T-helper 2 cell treated with Interferon-gamma antibody and Interleukin-4, amounts not matched to agents 5 μg/mL and 100 μg/mL, for 36 hours (primary cell): Measurements from ENCODE around the gene DFFB.

ENCODE experiments used
- DNase-seq: peaks from one replicate; pipeline ENCODE4 v3.0.0; 2021; ENCODE audit warnings: low spot score
- H3K27ac Mint-ChIP-seq: one replicate; pipeline ENCODE4 v1.8.0; 2021; ENCODE audit warnings: mild to moderate bottlenecking, mixed read lengths
- H3K27me3 Mint-ChIP-seq: one replicate; pipeline ENCODE4 v1.8.0; 2021; ENCODE audit warnings: low read depth, mixed read lengths
- H3K36me3 Mint-ChIP-seq: one replicate; pipeline ENCODE4 v1.8.0; 2021; ENCODE audit warnings: low read depth, mixed read lengths
- H3K4me1 Mint-ChIP-seq: one replicate; pipeline ENCODE4 v1.8.0; 2021; ENCODE audit warnings: low read depth, mixed read lengths
- H3K4me3 Mint-ChIP-seq: one replicate; pipeline ENCODE4 v1.8.0; 2022; ENCODE audit warnings: mild to moderate bottlenecking, moderate library complexity, mixed read lengths
- H3K9me3 Mint-ChIP-seq: one replicate; pipeline ENCODE4 v1.8.0; 2021; ENCODE audit warnings: mixed read lengths

The DFFB gene

DNA sequence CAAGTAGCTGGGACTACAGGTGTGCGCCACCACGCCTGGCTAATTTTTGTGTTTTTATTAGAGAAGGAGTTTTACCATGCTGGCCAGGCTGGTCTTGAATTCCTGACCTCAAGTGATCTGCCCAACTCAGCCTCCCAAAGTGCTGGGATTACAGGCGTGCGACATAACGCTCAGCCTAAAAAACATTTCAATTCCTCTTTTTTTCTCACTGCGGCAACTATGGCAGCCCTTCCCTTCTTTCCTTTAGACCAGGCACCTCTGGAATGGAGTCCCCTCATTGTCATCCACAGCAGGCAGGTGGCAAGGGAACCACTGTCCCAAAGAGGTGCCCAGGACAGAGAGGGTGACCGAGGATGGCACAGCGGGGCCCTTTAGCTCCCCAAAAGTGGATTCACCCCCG, 14.4 kb upstream of the DFFB start:
- Mint-ChIP-seq H3K9me3 (no peaks in the 10 kb centered on the region), H3K4me1 (no peaks in the 10 kb centered on the region), H3K27ac (no peak overlapping the region), H3K27me3 (no peaks in the 10 kb centered on the region), H3K36me3 (peaks cover 54% of the 10 kb centered on the region), H3K4me3 (no peak overlapping the region)
- DNase-seq = no peak

DNA sequence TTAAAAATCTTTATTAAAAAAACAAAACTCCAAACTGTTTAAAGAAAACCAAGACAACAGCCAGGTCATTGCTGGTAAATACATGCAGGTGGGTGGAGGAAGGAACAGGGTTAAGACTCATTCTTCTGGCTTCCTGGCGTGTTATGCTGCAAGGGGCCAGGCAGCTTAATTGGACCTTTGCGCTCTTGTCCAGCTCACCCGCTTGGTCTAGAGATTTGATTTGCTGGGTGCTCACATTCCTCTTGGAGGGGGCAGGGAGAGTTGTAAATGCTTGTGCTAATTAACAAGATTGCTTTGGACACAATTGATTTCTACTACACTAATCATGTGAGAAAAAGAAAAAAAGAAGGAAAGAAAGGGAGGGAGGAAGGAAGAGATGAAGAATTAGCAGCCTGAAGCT, 10.7 kb upstream of the DFFB start:
- no peaks in the 10 kb centered on the region for H3K4me1 Mint-ChIP-seq
- peaks cover 30% of the 10 kb centered on the region for H3K36me3 Mint-ChIP-seq
- H3K4me3 Mint-ChIP-seq = no peak overlapping the region
- H3K27me3 Mint-ChIP-seq = no peaks in the 10 kb centered on the region
- no peak overlapping the region for H3K27ac Mint-ChIP-seq
- no peaks in the 10 kb centered on the region for H3K9me3 Mint-ChIP-seq
- no peak for DNase-seq

DNA sequence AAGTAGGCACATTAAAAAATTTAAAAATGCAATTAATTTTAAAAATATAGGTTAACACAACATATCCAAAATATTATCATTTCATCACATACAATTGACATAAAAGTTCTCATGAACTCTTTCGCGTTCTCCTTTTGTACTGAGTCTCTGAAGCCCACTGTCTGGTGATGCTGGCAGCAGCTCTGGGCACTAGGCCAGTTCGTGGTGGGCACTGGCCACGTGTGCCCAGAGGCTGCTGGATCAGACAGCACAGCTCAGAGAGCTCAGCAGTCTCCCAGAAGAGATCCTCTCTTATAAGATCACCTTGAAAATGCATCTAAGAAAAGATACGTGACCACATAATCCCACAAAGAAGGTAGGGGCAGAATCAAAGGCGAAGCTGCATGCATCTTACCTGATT, 10.2 kb upstream of the DFFB start:
- no peak for DNase-seq
- no peak overlapping the region for H3K4me3 Mint-ChIP-seq
- no peaks in the 10 kb centered on the region for H3K9me3 Mint-ChIP-seq
- no peak overlapping the region for H3K27ac Mint-ChIP-seq
- peaks cover 27% of the 10 kb centered on the region for H3K36me3 Mint-ChIP-seq
- no peaks in the 10 kb centered on the region for H3K27me3 Mint-ChIP-seq
- H3K4me1 Mint-ChIP-seq = no peaks in the 10 kb centered on the region

DNA sequence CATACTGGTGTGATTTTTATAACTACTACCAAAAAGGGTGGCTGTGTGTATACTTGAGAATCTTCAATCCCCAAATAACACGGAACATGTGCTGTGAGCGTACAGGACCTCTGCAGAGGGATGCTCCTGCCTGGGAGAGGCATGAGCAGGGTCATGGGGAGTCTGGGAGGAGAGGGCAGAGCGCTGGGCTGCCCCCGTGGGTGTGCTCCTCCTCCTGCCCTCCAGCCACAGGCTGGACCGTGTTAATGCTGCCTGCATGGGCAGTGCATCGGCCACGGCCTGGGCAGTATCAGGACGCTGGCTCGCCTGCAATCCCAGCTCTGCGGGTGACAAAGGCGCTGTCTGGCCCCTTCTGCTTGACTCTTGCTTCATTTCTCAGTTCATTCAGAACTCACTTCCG, 6.4 kb upstream of the DFFB start:
- Mint-ChIP-seq H3K4me3 (no peak overlapping the region), H3K27me3 (no peaks in the 10 kb centered on the region), H3K27ac (no peak overlapping the region), H3K4me1 (peaks cover 6% of the 10 kb centered on the region), H3K36me3 (peaks cover 7% of the 10 kb centered on the region), H3K9me3 (no peaks in the 10 kb centered on the region)
- no peak for DNase-seq

DNA sequence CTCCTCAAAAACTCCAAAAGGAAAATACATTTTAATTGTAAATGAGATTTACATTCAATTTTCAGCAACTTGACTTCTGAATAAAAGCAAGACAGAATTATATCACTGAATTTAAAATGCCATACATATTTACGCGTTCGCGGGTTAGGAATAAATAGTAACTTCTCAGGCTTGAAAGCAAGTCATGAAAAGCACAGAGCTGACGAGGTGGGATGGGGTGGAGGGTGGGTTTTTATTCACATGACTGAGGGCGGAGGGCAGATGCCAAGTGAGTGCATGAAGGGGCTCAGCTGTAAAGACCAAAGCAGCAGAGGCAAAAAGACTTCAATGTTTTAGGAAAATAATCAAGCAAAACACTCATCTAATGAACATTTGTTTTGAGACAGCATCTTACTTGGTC, 6.0 kb upstream of the DFFB start:
- Mint-ChIP-seq H3K36me3 (peaks cover 7% of the 10 kb centered on the region), H3K4me1 (peaks cover 9% of the 10 kb centered on the region), H3K9me3 (no peaks in the 10 kb centered on the region), H3K27ac (no peak overlapping the region), H3K27me3 (no peaks in the 10 kb centered on the region), H3K4me3 (no peak overlapping the region)
- no peak for DNase-seq

DNA sequence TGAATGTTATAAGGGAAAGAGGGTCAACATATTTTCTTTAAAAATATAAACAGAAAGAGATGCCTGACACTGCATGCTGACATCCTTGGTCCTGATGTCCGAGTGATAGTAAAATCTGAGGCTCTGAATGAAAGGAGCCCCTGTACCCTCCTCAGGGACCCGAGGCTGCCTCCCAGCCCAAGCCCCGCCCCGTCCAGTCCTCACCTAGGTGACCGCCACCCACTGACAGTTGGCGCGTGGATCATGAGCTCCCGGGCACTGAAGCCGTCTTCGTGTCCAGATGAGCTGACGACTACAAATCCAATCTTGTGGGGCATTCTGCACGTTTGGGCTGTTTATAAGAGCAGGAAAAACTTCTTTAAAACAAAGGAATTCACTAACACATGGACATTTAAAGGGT, 5.2 kb upstream of the DFFB start:
- Mint-ChIP-seq H3K9me3 (no peaks in the 10 kb centered on the region), H3K27me3 (no peaks in the 10 kb centered on the region), H3K4me3 (no peak overlapping the region), H3K4me1 (peaks cover 10% of the 10 kb centered on the region), H3K36me3 (peaks cover 4% of the 10 kb centered on the region), H3K27ac (no peak overlapping the region)
- DNase-seq = no peak

DNA sequence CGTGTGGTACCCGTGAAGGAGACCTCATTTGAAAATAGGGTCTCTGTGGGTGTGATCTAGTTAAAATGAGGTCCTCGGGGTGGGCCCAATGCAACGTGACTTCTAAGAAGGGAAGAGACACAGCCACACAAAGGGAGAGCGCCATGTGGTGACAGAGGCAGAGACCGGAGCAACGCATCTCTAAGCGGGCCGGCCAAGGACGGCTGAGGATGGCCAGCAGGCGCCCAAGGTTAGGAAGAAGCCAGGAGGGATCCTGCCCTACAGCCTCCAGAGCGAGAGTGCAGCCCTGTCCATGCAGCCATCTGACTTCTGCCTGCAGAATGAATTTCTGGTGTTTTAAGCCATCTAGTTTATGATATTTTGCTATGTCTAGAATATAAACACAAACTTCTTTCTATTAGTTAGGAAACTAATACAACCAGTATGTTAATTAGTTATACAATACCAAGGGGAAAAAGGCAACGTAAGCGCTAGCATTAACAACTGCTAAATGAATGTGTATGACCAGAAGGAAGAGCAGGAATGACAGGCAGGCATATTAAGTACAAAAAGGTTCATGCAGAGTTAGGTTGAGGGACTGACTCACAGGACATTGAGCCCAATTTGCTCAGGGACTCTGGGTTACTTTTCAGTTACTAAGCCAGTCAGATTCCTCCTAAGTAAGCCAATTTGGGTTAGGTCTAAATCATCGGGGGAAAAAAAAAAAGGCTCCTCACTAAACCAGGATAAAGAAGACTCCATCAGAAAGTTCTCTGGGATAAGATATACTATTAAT, 4.4 kb upstream of the DFFB start:
- H3K36me3 Mint-ChIP-seq = peaks cover 6% of the 10 kb centered on the region
- H3K27ac Mint-ChIP-seq = no peak overlapping the region
- no peak overlapping the region for H3K4me3 Mint-ChIP-seq

DNA sequence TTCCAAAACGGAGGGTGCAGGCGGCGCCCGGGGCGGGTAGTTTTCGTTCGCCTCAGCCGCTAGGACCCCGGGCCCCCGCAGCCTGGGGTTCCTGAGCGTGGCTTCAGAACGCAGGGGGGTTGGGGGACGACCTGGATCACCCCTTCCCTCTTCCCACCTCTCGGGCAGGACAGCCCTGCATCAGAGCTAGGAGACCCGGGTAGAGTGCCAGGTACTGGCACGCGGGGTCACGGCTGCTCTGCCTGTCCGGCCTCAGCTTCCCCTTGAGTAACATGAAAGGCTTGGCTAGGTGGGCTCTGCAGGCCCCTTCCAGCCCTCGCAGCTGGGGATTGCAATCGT, 484 bp downstream of the DFFB start:
- Mint-ChIP-seq H3K9me3 (no peaks in the 10 kb centered on the region), H3K27ac (no peak overlapping the region), H3K36me3 (peaks cover 2% of the 10 kb centered on the region), H3K4me1 (peaks cover 16% of the 10 kb centered on the region), H3K27me3 (no peaks in the 10 kb centered on the region), H3K4me3 (peak overlapping the region; percentile 97)
- no peak for DNase-seq

More for the DNA sequence above, 4.4 kb upstream of the DFFB start:
- H3K9me3 Mint-ChIP-seq = no peaks in the 10 kb centered on the region
- H3K27me3 Mint-ChIP-seq = no peaks in the 10 kb centered on the region
- peaks cover 12% of the 10 kb centered on the region for H3K4me1 Mint-ChIP-seq
- DNase-seq = no peak

DNA sequence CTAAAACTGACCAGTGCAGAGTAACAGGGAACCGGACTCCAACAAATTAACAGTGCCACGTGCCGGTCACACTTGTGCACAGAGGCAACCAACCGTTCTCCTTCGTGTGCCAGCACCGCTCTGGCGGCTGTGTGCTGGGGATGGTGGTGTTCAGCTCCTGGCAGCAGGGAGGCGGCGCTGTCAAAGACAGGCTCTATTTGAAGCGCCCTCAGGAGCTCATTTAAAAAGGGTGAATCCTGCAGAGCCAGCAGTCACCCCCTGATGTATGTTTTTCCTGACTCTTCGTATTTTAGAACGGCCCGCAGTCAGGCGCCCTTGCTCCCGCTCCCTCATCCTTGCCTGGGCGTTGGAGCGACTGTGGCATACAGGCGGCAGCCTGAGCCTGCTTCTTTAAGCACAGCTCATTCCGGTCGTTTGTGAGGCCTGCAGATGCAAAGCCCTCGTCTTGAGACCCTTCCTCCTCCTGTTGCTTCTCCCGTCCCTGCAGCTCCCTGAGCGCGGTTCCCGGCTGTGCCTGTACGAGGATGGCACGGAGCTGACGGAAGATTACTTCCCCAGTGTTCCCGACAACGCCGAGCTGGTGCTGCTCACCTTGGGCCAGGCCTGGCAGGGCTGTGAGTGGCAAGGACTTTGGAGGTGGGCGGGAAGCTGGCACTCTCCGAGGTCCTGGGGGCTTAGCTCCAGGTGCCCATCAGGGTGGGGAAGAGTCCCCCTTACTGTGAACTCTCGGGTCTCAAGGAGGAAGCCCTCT, 1.1 kb downstream of the DFFB start:
- Mint-ChIP-seq H3K36me3 (peaks cover 2% of the 10 kb centered on the region), H3K9me3 (no peaks in the 10 kb centered on the region), H3K4me1 (peaks cover 16% of the 10 kb centered on the region), H3K27me3 (no peaks in the 10 kb centered on the region), H3K4me3 (peak overlapping the region; percentile 97), H3K27ac (no peak overlapping the region)
- no peak for DNase-seq

DNA sequence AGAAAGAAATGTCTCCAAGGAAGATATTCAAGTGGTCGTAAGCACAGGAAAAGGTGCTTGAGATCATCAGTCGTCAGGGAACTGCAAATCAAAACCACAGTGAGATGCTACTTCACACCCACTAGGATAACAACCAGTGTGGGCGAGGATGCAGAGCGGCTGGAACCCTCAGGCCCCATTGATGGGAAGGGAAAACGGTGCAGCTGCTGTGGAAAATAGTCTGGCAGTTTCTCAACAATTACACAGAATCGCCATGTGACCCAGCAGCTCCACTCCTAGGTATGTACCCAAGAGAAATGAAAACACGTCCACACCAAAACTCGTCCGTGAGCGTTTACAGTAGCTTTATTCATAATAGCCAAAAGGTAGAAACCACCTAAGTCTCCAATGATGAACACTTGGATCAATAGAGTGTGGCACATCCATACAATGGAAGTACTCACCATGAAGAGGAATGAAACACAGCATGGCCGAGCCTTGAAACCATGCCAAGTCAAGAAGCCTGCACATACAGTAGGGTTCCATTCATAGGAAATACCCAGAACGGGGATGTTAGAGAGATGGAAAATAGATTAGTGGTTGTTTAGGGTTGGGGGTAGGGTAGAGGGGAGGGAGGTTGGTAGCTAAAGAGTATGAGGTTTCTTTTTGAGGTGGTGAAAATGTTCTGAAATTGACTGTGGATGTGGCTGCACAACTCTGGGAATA, 6.1 kb downstream of the DFFB start:
- Mint-ChIP-seq H3K4me3 (no peak overlapping the region), H3K27ac (no peak overlapping the region), H3K27me3 (no peaks in the 10 kb centered on the region), H3K36me3 (peaks cover 3% of the 10 kb centered on the region), H3K4me1 (peaks cover 4% of the 10 kb centered on the region), H3K9me3 (no peaks in the 10 kb centered on the region)
- no peak for DNase-seq

DNA sequence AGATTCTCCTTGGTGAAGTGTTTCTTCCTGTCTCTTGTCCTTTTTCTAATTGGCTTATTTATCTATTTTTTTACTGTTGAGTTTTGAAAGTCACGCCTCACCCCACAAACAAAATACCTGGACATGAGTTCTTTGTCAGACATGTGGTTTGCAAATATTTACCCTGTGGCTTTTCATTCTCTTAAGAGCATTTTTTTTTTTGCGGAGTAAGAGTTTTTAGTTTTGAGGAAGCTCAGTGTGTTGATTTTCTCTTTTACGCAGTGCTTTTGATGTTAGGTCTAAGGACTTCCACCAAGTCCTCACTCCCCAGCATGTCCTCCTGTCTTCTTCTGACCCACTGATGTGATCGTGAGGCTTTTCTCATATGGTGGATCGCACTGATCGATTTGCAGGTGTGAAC, 7.6 kb downstream of the DFFB start:
- Mint-ChIP-seq H3K27me3 (no peaks in the 10 kb centered on the region), H3K4me3 (no peak overlapping the region), H3K9me3 (no peaks in the 10 kb centered on the region), H3K36me3 (peaks cover 8% of the 10 kb centered on the region), H3K27ac (no peak overlapping the region), H3K4me1 (peaks cover 2% of the 10 kb centered on the region)
- DNase-seq = no peak

DNA sequence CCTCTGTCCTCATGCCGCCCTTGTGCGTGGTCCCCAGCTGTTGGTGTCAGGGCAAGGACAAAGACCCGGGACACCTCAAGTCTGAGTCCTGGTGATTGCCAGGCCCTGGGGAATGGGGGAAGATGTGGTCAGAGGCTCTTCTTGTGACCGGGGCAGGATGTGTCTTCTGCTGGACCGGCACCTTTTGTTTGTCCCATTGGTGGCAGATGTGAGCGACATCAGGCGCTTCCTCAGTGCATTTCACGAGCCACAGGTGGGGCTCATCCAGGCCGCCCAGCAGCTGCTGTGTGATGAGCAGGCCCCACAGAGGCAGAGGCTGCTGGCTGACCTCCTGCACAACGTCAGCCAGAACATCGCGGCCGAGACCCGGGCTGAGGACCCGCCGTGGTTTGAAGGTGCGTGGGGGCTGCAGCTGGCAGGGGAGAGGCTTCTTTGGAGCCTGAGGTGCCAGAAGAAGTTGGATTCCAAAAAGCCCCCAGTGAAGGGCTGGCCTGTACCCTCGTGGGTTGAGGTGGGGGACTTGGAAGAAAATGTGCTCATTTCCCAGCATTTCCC, 8.4 kb downstream of the DFFB start:
- Mint-ChIP-seq H3K27ac (no peak overlapping the region), H3K27me3 (no peaks in the 10 kb centered on the region), H3K36me3 (peaks cover 16% of the 10 kb centered on the region), H3K4me1 (peaks cover 2% of the 10 kb centered on the region), H3K4me3 (no peak overlapping the region), H3K9me3 (no peaks in the 10 kb centered on the region)
- no peak for DNase-seq

DNA sequence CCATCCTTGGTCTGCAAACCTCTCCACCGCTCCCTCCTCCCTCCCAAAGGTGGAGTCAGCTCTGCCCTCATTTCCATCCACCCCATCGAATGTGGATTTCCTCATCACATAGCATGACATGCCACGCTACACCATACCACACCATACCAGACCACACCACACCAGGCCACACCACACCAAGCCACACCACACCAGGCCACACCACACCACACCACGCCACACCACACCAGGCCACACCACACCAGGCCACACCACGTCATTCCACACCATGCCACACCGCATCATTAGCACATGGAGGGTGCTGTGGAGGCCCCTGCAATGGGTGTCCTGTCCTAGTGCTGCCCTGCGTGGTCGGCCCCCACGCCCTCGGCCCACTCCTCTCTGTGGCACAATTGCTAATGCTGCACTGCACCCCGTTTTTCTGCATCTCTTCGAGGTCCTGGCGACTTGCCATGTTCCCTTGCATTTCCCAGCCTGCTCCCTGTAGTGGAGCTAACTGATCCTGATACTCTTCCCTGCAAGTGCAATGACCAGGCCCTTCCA, 11.3 kb downstream of the DFFB start:
- H3K27me3 Mint-ChIP-seq = no peaks in the 10 kb centered on the region
- H3K4me1 Mint-ChIP-seq = peaks cover under 1% of the 10 kb centered on the region
- DNase-seq = no peak
- H3K9me3 Mint-ChIP-seq = no peaks in the 10 kb centered on the region
- no peak overlapping the region for H3K4me3 Mint-ChIP-seq
- no peak overlapping the region for H3K27ac Mint-ChIP-seq
- H3K36me3 Mint-ChIP-seq = peaks cover 18% of the 10 kb centered on the region
